D341Med (cell line): ENCODE data around the gene PPP1R1B.
A peak's percentile ranks its signal among the peaks of the same experiment; 100 is the strongest.

Experiments used
- DNase-seq: peaks from one replicate; pipeline ENCODE4 v3.0.0; 2012; ENCODE audit warnings: low spot score

Gene PPP1R1B

GRCh38 chr17:39652587-39653315, 26.0 kb downstream of the PPP1R1B start:
- no peak for DNase-seq

- no peak for DNase-seq
Observed at GRCh38 chr17:39653316-39653661, 26.5 kb downstream of the PPP1R1B start.

- DNase-seq, result peak; percentile 93
Observed at GRCh38 chr17:39653662-39654331, 27.0 kb downstream of the PPP1R1B start.

- DNase-seq, result no peak
Observed at GRCh38 chr17:39655105-39655504, 28.4 kb downstream of the PPP1R1B start.

- DNase-seq, result no peak
Observed at GRCh38 chr17:39658346-39658745, 31.6 kb downstream of the PPP1R1B start.

- DNase-seq, result no peak
Observed at GRCh38 chr17:39658760-39659159, 32.0 kb downstream of the PPP1R1B start.

- DNase-seq, result no peak
Observed at GRCh38 chr17:39659279-39660010, 32.7 kb downstream of the PPP1R1B start.

- DNase-seq, result no peak
Observed at GRCh38 chr17:39660011-39660360, 33.2 kb downstream of the PPP1R1B start.

GRCh38 chr17:39660397-39661385, 33.9 kb downstream of the PPP1R1B start:
- DNase-seq, result peak; percentile 84

GRCh38 chr17:39661744-39662541, 35.2 kb downstream of the PPP1R1B start:
- DNase-seq, result no peak

GRCh38 chr17:39662551-39663339, 36.0 kb downstream of the PPP1R1B start:
- no peak for DNase-seq

- no peak for DNase-seq
Observed at GRCh38 chr17:39663340-39663687, 36.6 kb downstream of the PPP1R1B start.

- DNase-seq, result no peak
Observed at GRCh38 chr17:39663688-39664580, 37.2 kb downstream of the PPP1R1B start.

GRCh38 chr17:39664581-39665561, 38.1 kb downstream of the PPP1R1B start, which contains the start of gene TCAP:
Gene TCAP (plus strand): TSS chr17:39665349. CDS start chr17:39665360, 11 bp downstream.
- no peak for DNase-seq

GRCh38 chr17:39665642-39666224, 39.0 kb downstream of the PPP1R1B start:
- DNase-seq, result peak; percentile 70

- no peak for DNase-seq
Observed at GRCh38 chr17:39666231-39666600, 39.5 kb downstream of the PPP1R1B start.

GRCh38 chr17:39666601-39667261, 40.0 kb downstream of the PPP1R1B start:
- no peak for DNase-seq
